Cardiac muscle cell (in vitro differentiated cells and primary cell): ENCODE measurements around the gene SLC9A7. TPM values are rescaled to one million over a fixed set of nuclear protein-coding genes. Genes with fewer than 3 reads are reported as not detected.

Experiments used
- DNase-seq, 2 donors: peaks; one replicate each; pipeline versions ENCODE4 v3.0.0 to v3.0.0-alpha.2; 2010 to 2017; ENCODE audit warnings: low read depth in 1 of 2, low spot score in 1 of 2
- H3K27ac ChIP-seq: fragments of 200-600 bp; sonication (generic); 2 replicates; pipeline ENCODE4 v1.5.1; 2016
- H3K27me3 ChIP-seq: fragments of 200-600 bp; sonication (generic); 2 replicates; pipeline ENCODE4 v1.6.0; 2016; ENCODE audit warnings: control low read depth
- H3K36me3 ChIP-seq: fragments of 200-600 bp; sonication (generic); 2 replicates; pipeline ENCODE4 v1.5.1; 2016; ENCODE audit warnings: control low read depth
- H3K4me1 ChIP-seq: fragments of 200-600 bp; sonication (generic); 2 replicates; pipeline ENCODE4 v1.8.1; 2017; ENCODE audit warnings: low read depth, mild to moderate bottlenecking, mixed run types
- H3K4me3 ChIP-seq: fragments of 200-600 bp; sonication (generic); 2 replicates; pipeline ENCODE4 v1.5.1; 2016; ENCODE audit warnings: mild to moderate bottlenecking
- H3K9me3 ChIP-seq: fragments of 200-600 bp; sonication (generic); 2 replicates; pipeline ENCODE4 v1.5.1; 2017; ENCODE audit warnings: low read depth, mild to moderate bottlenecking, control low read depth
- CTCF ChIP-seq: IDR thresholded peaks from 2 replicates; pipeline ENCODE4 v1.5.1; 2012; ENCODE audit warnings: low read depth, mild to moderate bottlenecking, low read length
- polyA plus RNA-seq: library from polyadenylated mRNA; unstranded; fragments of >200 nt; fragmentation: Nextera tagmentation; extraction: Ambion mirVana; gene quantifications from 2 replicates; pipeline ENCODE4 v1.2.1, GENCODE V29; 2016
- total RNA-seq: library from RNA; depleted of rRNA; stranded (reverse); fragments of >200 nt; gene quantifications from 2 replicates; pipeline ENCODE4 v1.2.3, GENCODE V29; 2016

SLC9A7 gene
- total and polyA plus RNA-seq, 2 experiments from 2014 or later, result 2.2 to 19.6 TPM

GRCh38 chrX:46645614-46646013 is 113.3 kb downstream of the SLC9A7 start:
- Histone ChIP-seq H3K9me3 (no peaks in the 10 kb centered on the region), H3K36me3 (no peaks in the 10 kb centered on the region), H3K27me3 (no peaks in the 10 kb centered on the region), H3K4me1 (no peaks in the 10 kb centered on the region), H3K27ac (no peak overlapping the region), H3K4me3 (no peak overlapping the region)
- no peak for TF ChIP-seq CTCF
- DNase-seq, result no peak

GRCh38 chrX:46643636-46644035 is 115.3 kb downstream of the SLC9A7 start:
- Histone ChIP-seq H3K27ac (no peak overlapping the region), H3K4me1 (no peaks in the 10 kb centered on the region), H3K27me3 (no peaks in the 10 kb centered on the region), H3K36me3 (no peaks in the 10 kb centered on the region), H3K4me3 (no peak overlapping the region), H3K9me3 (no peaks in the 10 kb centered on the region)
- DNase-seq, result no peak
- TF ChIP-seq CTCF, result no peak

- Histone ChIP-seq H3K36me3 (no peaks in the 10 kb centered on the region), H3K4me1 (peaks cover 5% of the 10 kb centered on the region), H3K9me3 (no peaks in the 10 kb centered on the region), H3K27ac (no peak overlapping the region), H3K27me3 (no peaks in the 10 kb centered on the region), H3K4me3 (no peak overlapping the region)
- peak; percentile 38 for TF ChIP-seq CTCF
- DNase-seq, result peak in 1 of 2 donors; percentile 62
These were observed 116.8 kb downstream of the SLC9A7 start for GRCh38 chrX:46642145-46642544.

GRCh38 chrX:46637938-46638337 is 121.0 kb downstream of the SLC9A7 start:
- Histone ChIP-seq H3K9me3 (no peaks in the 10 kb centered on the region), H3K4me1 (peaks cover 5% of the 10 kb centered on the region), H3K36me3 (no peaks in the 10 kb centered on the region), H3K4me3 (no peak overlapping the region), H3K27ac (no peak overlapping the region), H3K27me3 (no peaks in the 10 kb centered on the region)
- no peak for TF ChIP-seq CTCF
- DNase-seq, result no peak

- DNase-seq, result no peak
- no peak overlapping the region for H3K4me3 ChIP-seq
- TF ChIP-seq CTCF, result no peak
- no peaks in the 10 kb centered on the region for H3K27me3 ChIP-seq
- H3K9me3 ChIP-seq, result no peaks in the 10 kb centered on the region
- H3K4me1 ChIP-seq, result peaks cover 5% of the 10 kb centered on the region
- H3K27ac ChIP-seq, result no peak overlapping the region
- no peaks in the 10 kb centered on the region for H3K36me3 ChIP-seq
These were observed 122.7 kb downstream of the SLC9A7 start for GRCh38 chrX:46636223-46636622.

GRCh38 chrX:46635186-46635585 is 123.7 kb downstream of the SLC9A7 start:
- no peak for DNase-seq
- H3K4me3 ChIP-seq, result no peak overlapping the region
- H3K9me3 ChIP-seq, result no peaks in the 10 kb centered on the region
- no peak for TF ChIP-seq CTCF
- H3K27ac ChIP-seq, result no peak overlapping the region
- no peaks in the 10 kb centered on the region for H3K27me3 ChIP-seq
- peaks cover 5% of the 10 kb centered on the region for H3K4me1 ChIP-seq
- no peaks in the 10 kb centered on the region for H3K36me3 ChIP-seq
